GM12873 (cell line): ENCODE data around the gene AUP1.

Source experiments
- CTCF ChIP-seq: IDR thresholded peaks from 2 replicates; pipeline ENCODE4 v1.5.1; 2012; ENCODE audit warnings: low read depth, mild to moderate bottlenecking, moderate library complexity, low read length, control low read depth; ENCODE audit not compliant: insufficient read depth; ENCODE audit errors: missing control alignments

AUP1 gene

GRCh38 chr2:74496997-74497776 is 32.3 kb downstream of the AUP1 start:
- TF ChIP-seq CTCF, result no peak

- TF ChIP-seq CTCF, result no peak
Observed at GRCh38 chr2:74495440-74495839, 34.1 kb downstream of the AUP1 start.

GRCh38 chr2:74493546-74493945 is 36.0 kb downstream of the AUP1 start:
- no peak for TF ChIP-seq CTCF

- no peak for TF ChIP-seq CTCF
Observed at GRCh38 chr2:74491648-74492544, 37.6 kb downstream of the AUP1 start.

- no peak for TF ChIP-seq CTCF
Observed at GRCh38 chr2:74489906-74490305, 39.6 kb downstream of the AUP1 start.

- no peak for TF ChIP-seq CTCF
Observed at GRCh38 chr2:74488643-74489481, 40.6 kb downstream of the AUP1 start.
